Measurements from ENCODE around the gene HSPBAP1. TPM values are rescaled to one million over a fixed set of nuclear protein-coding genes. Genes with fewer than 3 reads are reported as not detected.

Gene HSPBAP1
- total RNA-seq, 4 donors from 2014 or later: 10.9 to 15.3 (median 12.9) TPM

- Histone ChIP-seq H3K36me3 (peaks cover 0 to 8% (median 0%) of the 10 kb centered on the region in 3 donors), H3K4me3 (no peak overlapping the region), H3K27ac (no peak overlapping the region), H3K27me3 (no peaks in the 10 kb centered on the region), H3K4me1 (peaks cover 0 to 2% (median 0%) of the 10 kb centered on the region in 4 donors), H3K9me3 (no peaks in the 10 kb centered on the region)
- TF ChIP-seq EP300 (IDR thresholded peaks at IDR 0.05): no peak
- 72 to 96% methylated on average over 1 of the region's 1 CpG for WGBS, 2 donors
- no peak for DNase-seq (ENCODE audit: low spot score in 2 of 2)
These were observed 7.6 kb downstream of the HSPBAP1 start for GRCh38 chr3:122786066-122786465.

- TF ChIP-seq POLR2A (IDR thresholded peaks at IDR 0.05): no peak
- no peak for TF ChIP-seq EP300 (IDR thresholded peaks at IDR 0.05)
- TF ChIP-seq, protein P1, sequence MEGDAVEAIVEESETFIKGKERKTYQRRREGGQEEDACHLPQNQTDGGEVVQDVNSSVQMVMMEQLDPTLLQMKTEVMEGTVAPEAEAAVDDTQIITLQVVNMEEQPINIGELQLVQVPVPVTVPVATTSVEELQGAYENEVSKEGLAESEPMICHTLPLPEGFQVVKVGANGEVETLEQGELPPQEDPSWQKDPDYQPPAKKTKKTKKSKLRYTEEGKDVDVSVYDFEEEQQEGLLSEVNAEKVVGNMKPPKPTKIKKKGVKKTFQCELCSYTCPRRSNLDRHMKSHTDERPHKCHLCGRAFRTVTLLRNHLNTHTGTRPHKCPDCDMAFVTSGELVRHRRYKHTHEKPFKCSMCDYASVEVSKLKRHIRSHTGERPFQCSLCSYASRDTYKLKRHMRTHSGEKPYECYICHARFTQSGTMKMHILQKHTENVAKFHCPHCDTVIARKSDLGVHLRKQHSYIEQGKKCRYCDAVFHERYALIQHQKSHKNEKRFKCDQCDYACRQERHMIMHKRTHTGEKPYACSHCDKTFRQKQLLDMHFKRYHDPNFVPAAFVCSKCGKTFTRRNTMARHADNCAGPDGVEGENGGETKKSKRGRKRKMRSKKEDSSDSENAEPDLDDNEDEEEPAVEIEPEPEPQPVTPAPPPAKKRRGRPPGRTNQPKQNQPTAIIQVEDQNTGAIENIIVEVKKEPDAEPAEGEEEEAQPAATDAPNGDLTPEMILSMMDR (IDR thresholded peaks at IDR 0.05): no peak
- WGBS, 2 donors: 85 to 89% methylated on average over 1 of the region's 1 CpG
- H3K4me3 ChIP-seq: no peak overlapping the region
- no peaks in the 10 kb centered on the region for H3K9me3 ChIP-seq
- H3K27ac ChIP-seq: no peak overlapping the region
- no peak for DNase-seq (ENCODE audit: low spot score in 2 of 2)
- no peaks in the 10 kb centered on the region for H3K4me1 ChIP-seq
- H3K27me3 ChIP-seq: no peaks in the 10 kb centered on the region
- peaks cover 0 to 8% (median 0%) of the 10 kb centered on the region in 3 donors for H3K36me3 ChIP-seq
These were observed 8.4 kb downstream of the HSPBAP1 start for GRCh38 chr3:122785231-122785630.

DNA sequence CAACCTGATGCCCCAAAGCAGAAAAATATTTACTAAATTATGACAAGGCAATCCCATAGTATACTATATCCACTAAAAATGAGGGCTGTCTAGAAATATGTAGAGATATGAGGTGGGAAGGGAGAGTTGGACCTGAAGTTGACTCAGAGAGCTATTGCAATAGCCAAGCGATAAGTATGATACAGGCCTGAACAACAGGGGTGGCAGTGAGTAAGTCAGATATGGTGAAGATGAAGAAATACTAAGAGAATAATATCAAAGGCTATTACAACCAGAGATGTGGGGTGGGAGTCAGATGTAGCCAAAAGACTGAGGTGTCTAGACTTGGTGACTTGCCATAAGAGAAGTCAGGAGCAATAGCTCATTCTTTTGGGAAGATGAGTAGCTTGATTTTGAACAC, 9.2 kb downstream of the HSPBAP1 start:
- Histone ChIP-seq H3K27me3 (no peaks in the 10 kb centered on the region), H3K27ac (no peak overlapping the region), H3K4me1 (no peaks in the 10 kb centered on the region), H3K36me3 (peaks cover 0 to 8% (median 0%) of the 10 kb centered on the region in 3 donors), H3K4me3 (no peak overlapping the region), H3K9me3 (no peaks in the 10 kb centered on the region)
- WGBS, 2 donors: 90 to 98% methylated on average over 1 of the region's 1 CpG
- no peak for DNase-seq (ENCODE audit: low spot score in 2 of 2)
- TF ChIP-seq, protein P1 (IDR thresholded peaks at IDR 0.05): no peak
- TF ChIP-seq EP300 (IDR thresholded peaks at IDR 0.05) (no peak), POLR2A (IDR thresholded peaks at IDR 0.05) (no peak)

- TF ChIP-seq POLR2A (IDR thresholded peaks at IDR 0.05): no peak
- TF ChIP-seq EP300 (IDR thresholded peaks at IDR 0.05): no peak
- TF ChIP-seq, protein P1 (IDR thresholded peaks at IDR 0.05): no peak
These were observed 10.8 kb downstream of the HSPBAP1 start for GRCh38 chr3:122782804-122783203.

DNA sequence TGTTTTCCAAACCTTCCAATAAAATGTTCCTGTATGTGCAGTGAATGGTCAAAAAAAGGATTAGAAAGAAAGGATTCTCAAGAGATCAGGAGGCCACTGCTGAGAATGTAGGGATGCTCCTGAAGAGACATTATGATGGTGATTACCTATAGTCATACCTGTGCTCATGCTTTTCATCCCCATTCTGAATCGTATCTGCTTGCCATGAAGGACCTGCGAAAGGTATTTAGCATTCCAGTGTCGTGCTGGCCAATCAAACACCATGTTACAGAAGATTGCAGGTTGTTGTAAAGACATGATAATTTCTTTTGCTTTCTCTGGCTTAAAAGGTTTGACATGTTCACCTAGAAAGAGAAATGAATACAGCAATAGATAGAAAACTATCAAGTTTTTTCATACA, 16.1 kb downstream of the HSPBAP1 start:
- TF ChIP-seq POLR2A (IDR thresholded peaks at IDR 0.05) (no peak), EP300 (IDR thresholded peaks at IDR 0.05) (no peak)
- TF ChIP-seq, protein P1 (IDR thresholded peaks at IDR 0.05): no peak
- Histone ChIP-seq H3K4me1 (no peaks in the 10 kb centered on the region), H3K27me3 (no peaks in the 10 kb centered on the region), H3K9me3 (no peaks in the 10 kb centered on the region), H3K27ac (no peak overlapping the region), H3K36me3 (peaks cover 0 to 13% (median 0%) of the 10 kb centered on the region in 3 donors), H3K4me3 (no peak overlapping the region)
- DNase-seq (ENCODE audit: low spot score in 2 of 2): no peak
- 66 to 72% methylated on average over 3 of the region's 3 CpGs for WGBS, 2 donors

More at GRCh38 chr3:122782804-122783203, 10.8 kb downstream of the HSPBAP1 start:
- peaks cover 0 to 8% (median 0%) of the 10 kb centered on the region in 3 donors for H3K36me3 ChIP-seq
- no peaks in the 10 kb centered on the region for H3K4me1 ChIP-seq
- no peak overlapping the region for H3K4me3 ChIP-seq
- 80 to 90% methylated on average over 1 of the region's 1 CpG for WGBS, 2 donors
- no peaks in the 10 kb centered on the region for H3K9me3 ChIP-seq
- DNase-seq (ENCODE audit: low spot score in 2 of 2): no peak
- H3K27ac ChIP-seq: no peak overlapping the region
- no peaks in the 10 kb centered on the region for H3K27me3 ChIP-seq

All from tibial nerve (tissue), 4 donors.